NOMO-1 treated with dmso at 0.1 percent for 144 hours (cell line): ENCODE measurements around the gene CCDC197.

Experiments used
- DNase-seq: peaks from one replicate; lab custom pipeline; 2025; ENCODE audit not compliant: unreplicated experiment; lab: John Stamatoyannopoulos, UW

Gene CCDC197

DNA sequence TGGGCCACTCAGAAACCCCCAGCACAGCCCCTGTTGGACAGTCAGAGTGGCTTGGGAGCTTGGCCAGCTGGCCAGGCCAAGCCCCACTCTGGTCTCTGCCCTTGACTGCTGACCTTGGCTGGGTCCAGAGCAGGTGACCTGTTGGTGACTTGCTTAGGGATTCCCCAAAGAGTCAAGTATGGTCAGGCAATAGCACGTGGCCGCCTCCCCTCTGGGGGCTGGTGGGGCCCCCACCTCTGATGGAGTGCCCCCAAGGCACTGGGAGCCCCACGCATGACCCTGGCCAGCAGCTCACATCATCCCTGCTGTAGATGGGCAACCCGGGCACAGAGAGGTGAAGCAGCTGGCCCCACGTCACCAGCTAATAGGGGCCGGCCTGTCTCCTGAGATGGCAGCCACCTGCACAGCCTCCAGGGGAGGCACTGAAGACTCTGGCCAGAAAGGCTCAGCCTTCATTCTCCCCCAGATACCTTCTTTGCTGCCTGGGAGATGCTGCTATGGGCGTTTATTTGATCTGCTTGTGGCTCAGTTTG, 1.8 kb downstream of the CCDC197 start:
- no peak for DNase-seq

DNA sequence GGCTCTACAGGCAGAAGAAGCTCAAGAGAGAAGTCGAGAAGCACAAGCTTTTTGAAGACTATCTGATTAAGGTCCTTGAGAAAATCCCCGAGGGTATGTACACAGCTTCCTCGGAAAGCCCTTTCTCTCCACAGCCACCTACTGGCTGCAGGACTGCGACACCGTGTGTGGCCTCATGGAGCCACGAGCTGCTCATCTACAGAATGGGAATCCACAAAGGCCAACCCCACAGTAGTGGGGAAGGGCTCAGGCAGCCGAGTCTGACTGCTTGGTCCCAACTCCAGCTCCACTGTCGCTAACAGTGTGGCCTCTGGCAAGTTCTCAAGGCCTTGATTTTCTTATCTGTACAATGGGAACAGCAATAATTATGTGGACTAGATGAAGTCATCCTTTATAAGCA, 2.5 kb downstream of the CCDC197 start:
- DNase-seq, result no peak

DNA sequence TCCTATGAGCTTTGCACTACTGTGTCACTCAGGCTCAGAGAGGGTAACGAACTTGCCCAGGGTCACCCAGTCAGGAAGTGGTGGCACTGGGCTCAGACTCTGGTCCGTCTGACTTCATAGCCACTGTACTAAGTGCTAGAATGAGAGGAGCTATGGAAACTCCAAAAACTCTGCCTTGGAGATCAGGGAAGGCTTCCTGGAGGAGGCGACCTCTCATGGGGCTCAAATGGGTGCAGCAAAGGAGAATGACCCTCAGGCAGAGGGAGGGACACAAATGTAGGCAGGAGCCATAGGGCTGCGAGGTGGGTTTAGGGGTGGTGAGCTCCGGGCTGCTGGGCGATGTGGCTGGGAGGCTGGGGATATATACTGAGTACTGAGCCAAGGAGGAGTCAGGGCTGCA, 3.2 kb downstream of the CCDC197 start:
- DNase-seq, result no peak

DNA sequence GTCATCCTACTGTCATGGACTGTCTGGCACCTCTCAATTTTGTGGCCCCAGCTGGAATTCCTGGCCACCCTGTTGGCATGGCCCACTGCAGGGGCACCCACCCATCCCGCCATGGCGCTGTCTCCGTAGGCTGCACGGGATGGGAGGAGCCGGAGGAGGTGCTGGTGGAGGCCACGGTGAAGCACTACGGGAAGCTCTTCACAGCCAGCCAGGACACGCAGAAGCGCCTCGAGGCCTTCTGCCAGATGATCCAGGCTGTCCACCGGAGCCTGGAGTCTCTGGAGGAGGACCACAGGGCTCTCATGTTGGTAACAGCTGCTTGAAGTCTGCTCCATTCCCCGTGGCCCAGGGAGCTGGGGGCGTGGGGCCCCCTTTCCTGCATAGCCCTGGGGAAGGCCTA, 3.9 kb downstream of the CCDC197 start:
- no peak for DNase-seq

DNA sequence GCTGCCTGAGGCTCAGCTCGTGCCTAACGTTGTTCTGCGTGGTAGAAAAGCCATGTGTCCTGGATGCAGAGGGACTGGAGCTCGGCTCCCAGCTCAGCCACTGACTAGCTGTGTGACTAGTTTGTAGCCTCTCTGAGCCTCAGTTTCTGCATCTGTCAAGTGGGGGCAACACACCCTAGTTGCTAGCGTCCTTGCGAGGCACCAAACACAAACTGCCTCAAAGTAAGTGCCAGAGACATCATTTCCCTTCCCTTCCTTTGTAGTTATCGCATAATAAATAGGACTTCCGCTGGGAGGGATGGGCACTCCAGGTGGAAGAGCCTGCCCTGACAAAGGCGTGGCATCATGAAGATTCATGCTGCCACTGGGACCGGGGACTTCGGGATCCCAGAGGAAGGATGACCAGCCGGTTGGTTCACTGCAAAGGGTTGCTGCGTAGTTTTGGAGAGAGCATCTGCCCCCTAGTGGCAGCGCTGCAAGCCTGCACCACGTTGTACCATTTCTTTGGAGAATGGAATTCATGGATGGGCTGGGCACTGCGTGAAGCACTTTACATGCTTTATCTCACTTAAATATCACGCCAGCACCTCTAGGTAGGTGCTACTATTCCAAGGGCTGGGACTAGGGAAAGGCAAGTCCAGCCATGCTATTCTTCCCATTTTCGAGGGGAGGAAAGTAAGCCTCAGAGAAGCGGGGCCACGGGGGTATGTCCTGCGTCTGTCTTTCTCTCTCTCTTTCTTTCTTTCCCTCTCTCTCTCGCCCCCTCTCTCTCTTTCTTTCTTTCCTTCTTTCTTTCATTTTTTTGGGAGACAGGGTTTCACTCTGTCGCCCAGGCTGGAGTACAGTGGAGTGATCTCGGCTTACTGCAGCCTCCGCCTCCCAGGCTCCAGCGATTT, 4.6 kb downstream of the CCDC197 start:
- peak; percentile 19 for DNase-seq

DNA sequence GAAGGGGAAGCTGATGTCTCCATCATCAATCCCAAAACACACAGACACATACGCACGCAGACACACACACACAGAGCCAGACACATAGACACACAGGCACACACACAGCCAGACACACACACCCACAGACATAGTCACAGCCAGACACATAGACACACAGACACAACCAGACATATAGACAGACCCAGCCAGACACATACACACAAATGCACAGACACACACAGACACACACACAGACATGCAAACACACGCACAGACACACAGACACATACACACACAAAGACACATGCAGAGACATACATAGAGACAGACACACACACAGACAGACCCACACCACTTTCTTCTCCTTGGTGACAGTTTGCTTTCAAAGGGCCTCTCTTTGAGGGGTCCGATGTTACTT, 6.3 kb downstream of the CCDC197 start:
- DNase-seq, result no peak

DNA sequence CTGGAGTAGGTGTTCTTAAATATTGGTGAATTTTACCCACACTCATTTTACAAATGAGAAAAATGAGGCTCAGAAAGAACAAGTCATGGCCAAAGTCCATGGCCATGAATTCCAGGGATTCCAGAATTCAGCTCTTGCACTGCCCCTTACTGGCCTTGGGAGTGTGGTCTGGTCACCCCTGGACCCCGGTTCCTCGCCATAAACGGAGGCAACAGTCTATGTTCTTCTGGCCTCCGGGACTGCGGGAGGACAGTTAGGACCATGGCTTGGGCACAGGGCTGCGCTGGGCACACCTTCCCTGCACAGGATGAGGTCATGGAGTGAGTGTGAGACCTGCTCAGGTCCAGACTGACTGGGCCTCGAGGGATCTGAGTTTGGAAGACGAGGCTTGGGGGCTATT, 6.9 kb downstream of the CCDC197 start:
- no peak for DNase-seq

DNA sequence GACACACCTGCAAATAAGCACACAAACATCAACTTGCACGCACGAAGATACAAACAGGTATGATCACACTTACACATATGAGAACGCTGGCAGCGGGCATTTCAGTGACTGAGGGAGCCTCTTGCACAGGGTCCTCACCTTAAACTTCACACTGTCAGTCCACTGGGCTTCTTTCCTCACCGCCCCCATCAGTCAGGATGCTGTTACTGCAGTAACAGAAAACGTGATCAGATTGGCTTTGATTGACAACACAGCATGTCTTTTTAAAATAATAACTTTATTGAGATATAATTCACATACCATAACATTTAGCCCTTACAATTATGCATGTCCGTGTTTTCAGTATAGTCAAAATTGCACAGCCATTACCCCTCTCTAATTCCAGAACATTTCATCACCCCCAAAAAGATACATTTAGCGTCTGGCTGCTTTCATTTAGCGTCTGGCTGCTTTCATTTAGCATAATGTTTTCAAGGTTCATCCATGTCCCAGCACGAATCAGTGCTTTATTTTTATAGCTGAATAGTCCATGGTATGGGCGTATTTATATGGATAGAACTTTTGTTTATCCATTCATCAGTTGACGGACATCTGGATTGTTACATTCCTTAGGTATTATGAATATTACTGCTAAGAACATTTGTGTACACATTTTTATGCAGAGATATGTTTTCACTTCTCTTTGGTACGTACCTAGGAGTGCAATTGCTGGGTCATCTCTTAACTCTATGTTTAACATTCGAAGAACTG, 8.4 kb downstream of the CCDC197 start:
- no peak for DNase-seq

DNA sequence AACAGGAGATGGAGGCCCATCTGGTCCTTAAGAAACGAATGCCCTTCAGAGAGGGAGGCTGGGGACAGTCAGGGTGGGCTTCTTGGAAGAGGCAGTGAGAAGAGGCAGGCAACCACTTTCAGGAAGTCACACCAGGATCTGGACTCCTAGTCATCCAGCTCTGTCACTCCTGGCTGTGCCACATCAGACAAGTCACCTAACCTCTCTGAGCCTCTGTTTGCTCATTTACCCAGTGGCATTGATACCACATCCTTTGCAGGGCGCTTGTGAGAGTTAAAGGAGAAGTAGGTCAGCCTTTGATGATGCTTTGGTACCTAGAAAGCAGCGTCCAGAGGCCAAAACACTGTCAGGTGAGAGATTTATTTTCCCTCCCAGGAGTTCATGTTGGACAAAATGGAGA, 11.1 kb downstream of the CCDC197 start:
- DNase-seq, result no peak

DNA sequence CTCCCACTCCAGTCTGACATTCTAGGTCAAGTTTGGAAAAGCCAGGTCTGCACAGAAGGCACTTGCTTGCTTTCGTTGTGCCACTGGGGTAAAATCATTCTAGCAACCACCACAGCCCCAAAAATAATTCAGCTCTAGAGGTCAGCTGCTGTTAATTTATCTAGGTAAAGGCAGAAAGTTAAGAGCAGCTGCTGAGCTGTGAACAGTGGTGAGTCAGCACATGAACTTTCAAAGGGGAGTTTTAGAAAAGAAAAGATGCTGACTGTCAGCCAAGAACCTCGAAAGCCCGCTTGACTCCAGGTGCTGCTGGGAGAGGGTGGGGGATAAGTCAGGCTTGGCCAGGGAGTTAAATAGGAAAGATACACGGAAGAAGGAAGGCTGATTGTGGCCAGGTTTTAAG, 12.7 kb downstream of the CCDC197 start:
- no peak for DNase-seq

DNA sequence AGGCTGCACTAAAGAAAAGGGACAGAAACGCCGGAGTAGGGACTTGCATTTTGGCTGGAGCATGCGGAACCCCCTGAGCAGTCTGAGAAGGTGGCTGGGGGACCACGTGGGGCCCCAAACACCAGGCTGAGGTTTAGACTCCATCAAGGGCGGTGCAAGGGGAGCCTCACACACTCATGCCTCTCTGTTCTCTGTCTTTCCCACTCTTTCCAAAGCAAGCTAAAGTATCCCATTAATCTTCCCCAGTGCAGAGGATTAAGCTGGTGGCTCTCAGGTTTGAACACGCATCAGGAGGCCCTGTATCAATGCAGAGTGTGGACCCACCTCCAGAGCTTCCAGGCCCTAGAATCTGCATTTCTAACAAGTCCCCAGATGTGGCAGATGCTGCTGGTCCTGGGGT, 13.5 kb downstream of the CCDC197 start:
- no peak for DNase-seq

DNA sequence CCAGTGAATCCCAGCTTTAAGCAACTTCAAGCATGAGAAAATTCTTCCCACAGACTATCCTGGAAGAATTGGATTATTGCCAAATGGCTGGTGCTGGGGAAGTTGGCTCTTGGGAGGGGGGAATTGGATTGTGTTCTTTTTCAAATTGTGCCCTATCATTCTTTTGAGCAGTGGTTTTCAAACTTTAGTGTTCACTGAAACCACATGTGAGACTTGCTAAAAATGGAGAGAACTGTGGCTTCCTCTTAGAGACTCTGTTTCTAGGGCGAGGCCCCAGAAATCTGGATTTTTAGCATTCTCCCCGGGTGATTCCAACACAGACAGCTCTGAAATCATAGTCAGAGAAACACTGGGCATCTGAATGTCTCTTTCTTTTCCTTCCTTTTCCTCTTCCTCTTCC, 14.7 kb downstream of the CCDC197 start:
- DNase-seq, result no peak

DNA sequence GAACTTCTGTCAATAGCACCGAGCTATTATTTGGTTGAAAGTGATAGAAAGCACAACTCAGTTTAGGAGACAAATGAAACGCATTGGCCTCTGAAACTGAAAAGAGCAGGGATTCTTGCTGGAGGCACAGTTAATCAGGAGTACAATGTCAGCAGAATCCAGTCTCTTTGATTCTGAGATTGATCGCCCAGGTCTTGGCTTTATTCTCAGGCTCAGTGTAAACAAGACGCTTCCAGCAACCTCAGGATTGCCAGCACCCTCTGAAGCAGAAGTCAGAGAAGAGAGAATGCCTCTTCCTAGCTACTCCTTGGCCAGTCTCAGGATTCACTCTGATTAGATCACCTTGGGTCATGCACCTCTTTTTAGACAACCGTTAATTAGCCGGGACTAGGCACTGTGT, 17.3 kb downstream of the CCDC197 start:
- no peak for DNase-seq

DNA sequence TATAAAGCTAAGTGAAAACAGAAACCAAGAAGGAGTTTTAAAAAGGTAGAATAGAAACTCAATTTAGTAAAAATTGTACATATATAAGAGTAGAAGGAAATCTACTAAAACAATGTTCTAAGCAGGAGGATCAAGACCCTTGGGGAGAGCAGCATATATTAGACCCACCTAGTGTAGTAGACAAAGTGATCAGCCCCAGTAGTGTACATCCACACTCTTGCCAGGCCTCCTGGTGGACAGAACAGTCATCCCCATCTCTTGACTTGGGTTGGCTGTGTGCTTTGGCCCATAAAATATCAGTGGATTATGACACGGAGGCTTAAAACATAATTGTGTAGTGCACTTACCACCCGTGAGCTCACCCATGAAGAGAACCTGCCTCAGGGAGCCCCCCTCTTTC, 18.1 kb downstream of the CCDC197 start:
- no peak for DNase-seq

DNA sequence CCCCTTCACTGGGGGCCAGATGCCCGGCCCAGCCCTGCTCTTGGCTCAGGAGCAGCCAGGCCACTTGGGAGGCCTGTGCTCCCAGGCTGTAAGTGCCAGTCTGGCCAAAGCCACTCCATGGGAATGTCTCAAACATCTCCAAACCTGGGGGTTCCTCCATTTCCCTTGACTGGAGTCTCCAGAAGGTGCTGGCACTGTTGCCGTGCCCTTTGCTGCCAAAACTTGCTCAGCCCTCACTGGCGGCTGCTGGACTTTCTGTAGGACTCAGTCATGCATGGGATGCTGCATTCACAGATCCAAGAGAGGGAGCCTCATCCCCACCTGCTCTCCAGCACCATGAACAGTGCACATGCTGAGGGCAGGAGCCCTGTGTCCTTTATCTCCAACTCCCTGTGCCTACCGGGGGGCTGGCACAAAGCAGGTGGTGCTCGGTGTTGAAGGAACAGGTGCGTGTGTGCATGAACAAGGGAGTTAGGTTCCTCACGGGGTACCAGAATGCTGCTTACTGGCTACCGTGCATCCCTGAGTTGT, 19.4 kb downstream of the CCDC197 start:
- DNase-seq, result no peak

DNA sequence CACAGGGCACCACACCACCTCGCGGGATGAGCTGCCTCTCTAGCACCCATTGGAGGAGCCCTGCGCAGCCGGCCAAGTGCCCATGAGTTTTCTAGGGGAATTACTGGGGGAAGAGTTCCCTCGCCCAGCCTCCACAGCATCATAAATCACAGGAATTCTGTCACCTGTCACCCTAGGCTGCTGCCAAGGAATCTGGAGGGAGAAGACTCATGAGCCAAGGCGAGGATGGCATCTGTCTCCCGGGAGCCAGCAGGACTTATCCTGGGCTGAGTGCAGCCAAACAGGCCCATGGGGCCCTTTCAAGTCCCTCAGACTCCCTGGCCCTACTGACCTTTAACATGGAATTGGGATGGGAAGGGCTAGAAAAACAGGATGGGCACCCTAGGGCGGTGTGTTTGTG, 21.2 kb downstream of the CCDC197 start:
- no peak for DNase-seq

DNA sequence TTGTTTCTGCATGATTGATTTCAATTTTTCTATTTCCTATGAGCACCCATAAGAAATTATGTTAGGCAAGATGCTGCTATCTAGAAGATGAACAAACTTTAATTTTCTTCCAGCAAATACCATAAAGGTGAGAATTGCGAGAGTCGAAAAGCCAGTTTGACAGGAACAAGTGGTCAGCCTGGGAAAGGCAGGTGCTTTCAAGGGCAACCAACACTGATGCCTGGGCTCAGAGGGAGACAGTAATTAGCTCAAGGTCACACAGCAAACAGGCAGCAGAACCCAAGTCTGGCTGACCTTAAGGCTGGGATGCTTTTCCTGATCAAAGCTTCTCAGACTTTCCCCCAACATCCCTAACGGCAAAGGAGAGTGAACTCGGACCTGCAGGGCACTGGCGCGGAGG, 22.2 kb downstream of the CCDC197 start:
- DNase-seq, result no peak

DNA sequence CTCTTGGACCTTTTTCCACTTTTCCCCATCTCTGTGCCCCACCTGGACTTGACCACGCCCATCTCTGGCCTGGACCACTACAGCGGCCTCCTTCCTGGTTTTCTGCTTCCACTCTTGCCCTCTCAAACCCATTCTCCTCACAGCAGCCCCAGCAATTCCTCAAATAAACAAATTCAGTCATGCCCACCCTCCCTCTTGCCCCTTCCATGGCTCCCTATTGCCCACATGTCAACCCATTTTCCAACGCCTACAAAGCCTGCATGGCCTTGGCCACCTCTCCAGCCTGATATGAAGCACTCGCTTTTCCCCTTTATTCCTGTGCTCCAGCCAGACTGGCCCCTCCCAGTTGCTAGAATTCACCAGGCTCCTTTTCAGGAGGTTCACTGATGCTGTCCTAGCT, 23.2 kb downstream of the CCDC197 start:
- no peak for DNase-seq

DNA sequence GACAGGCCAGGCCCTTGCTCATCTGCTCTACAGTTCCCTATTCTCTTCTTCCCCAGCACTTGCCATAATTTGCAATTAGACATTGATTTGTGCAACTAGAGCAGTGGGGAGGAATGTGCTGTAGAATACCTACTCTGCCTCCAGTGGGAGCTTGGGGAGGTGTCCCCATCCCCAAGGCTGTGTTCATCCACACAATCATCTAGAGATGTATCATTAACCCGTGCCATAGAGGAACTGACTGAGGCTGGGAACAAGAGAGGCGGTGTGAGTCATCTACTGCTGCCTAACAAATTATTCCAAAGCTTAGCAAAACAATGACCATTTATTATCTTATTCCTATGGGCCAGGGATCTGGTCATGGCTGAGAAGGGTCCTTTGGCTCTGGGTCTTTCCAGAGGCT, 23.9 kb downstream of the CCDC197 start:
- DNase-seq, result no peak

DNA sequence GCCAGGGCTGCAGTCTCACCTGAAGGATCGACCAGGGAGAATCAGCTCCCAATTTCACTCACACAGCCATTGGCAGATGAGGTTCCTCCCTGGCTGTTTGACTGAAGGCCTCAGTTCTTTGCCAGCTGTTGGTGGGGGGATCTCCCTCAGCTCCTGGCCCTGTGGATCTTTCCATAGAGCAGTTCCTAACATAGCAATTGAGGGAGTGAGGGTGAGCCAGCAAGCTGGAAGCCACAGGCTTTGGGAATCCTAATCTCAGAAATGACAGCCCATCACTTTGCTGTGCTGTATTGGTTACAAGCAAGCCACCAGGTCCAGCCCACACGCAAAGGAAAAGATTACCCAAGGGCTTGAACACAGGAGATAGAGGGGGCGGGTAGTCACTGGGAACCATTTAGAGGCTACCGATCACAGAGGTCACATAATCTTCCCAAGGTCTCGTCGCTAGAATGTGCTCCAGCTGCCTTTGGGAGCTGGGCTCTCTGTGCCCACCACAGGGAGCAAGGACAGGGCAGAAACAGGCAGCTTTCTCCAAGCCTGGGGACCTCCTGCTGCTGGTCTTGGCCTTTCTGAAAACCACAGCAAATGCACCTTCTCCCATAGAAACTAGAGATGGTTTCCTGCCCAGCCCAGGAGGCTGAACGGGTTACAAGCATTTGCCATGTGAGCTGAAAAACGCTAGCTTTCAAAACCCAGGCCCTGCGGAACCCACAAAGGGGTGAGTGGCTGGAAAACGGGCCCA, 24.5 kb downstream of the CCDC197 start:
- no peak for DNase-seq
